ENCODE data around the gene DIPK1B.

Gene DIPK1B

DNA sequence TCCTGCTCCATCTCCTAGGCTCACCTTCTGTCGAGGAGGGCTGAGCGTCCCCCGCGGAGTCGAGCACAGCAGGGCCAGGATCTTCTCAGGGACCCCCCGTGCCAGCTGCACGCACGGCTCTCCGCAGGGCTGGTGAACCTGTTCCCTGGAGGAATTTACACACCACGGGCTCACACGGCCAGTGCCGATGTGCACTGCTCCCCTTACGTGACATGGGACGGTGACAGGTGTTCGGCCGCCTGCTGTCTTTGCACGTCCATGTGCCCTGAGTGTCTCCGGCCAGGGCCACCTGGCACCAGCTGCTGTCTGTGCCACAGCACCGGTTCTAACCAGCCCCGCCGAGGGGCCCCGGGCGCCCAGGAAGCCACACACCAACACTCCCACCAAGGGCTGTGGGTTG is 16.4 kb upstream of the DIPK1B start:
- Histone ChIP-seq H3K27ac (ENCODE audit: low read length) (no peak overlapping the region), H3K79me2 (ENCODE audit: insufficient read depth, low read length) (no peaks in the 10 kb centered on the region), H2AFZ (ENCODE audit: low read depth, low read length) (no peak overlapping the region), H3K4me3 (ENCODE audit: low read depth in 1 of 2, low read length in 2 of 2) (no peak overlapping the region), H4K20me1 (ENCODE audit: insufficient read depth, low read length) (no peaks in the 10 kb centered on the region), H3K9me3 (ENCODE audit: insufficient read depth, low read length, severe bottlenecking) (no peaks in the 10 kb centered on the region), H3K27me3 (ENCODE audit: insufficient read depth, low read length, poor library complexity) (peaks cover 2% of the 10 kb centered on the region), H3K4me1 (ENCODE audit: insufficient read depth, low read length) (no peaks in the 10 kb centered on the region), H3K9ac (ENCODE audit: low read depth, low read length) (no peak overlapping the region), H3K36me3 (ENCODE audit: insufficient read depth, low read length) (no peaks in the 10 kb centered on the region), H3K4me2 (ENCODE audit: insufficient read depth, low read length) (no peak overlapping the region)
- TF ChIP-seq EZH2 (IDR thresholded peaks at IDR 0.05; ENCODE audit: borderline replicate concordance, low read depth, low read length, severe bottlenecking) = no peak
- TF ChIP-seq, protein P1, sequence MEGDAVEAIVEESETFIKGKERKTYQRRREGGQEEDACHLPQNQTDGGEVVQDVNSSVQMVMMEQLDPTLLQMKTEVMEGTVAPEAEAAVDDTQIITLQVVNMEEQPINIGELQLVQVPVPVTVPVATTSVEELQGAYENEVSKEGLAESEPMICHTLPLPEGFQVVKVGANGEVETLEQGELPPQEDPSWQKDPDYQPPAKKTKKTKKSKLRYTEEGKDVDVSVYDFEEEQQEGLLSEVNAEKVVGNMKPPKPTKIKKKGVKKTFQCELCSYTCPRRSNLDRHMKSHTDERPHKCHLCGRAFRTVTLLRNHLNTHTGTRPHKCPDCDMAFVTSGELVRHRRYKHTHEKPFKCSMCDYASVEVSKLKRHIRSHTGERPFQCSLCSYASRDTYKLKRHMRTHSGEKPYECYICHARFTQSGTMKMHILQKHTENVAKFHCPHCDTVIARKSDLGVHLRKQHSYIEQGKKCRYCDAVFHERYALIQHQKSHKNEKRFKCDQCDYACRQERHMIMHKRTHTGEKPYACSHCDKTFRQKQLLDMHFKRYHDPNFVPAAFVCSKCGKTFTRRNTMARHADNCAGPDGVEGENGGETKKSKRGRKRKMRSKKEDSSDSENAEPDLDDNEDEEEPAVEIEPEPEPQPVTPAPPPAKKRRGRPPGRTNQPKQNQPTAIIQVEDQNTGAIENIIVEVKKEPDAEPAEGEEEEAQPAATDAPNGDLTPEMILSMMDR (IDR thresholded peaks at IDR 0.05; ENCODE audit: borderline replicate concordance, extremely low read depth, low read length, poor library complexity, severe bottlenecking) = no peak
- no peak for DNase-seq
- ATAC-seq (ENCODE audit: insufficient read depth, low read depth) = 0 out of 3 replicates have a peak, but pooled peaks have one; percentile 37

DNA sequence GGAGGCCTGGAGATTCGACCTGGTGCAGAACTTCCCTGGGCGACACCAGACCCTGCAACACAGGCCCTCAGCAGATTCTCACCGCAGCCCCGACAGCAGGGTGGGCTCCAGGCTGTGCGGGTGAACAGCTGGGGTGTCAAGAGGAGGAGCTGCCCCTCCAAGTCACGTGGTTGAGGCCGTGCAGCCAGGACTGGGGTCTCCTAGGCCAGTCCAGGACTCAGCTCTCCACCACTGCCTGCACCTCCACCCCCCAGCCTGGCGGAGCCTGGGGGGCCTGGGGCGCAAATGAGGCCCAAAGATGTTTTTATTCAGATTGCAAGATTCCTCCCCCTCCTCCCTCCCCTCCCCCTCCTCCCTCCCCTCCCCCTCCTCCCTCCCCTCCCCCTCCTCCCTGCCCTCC is 15.9 kb upstream of the DIPK1B start:
- no peaks in the 10 kb centered on the region for H3K79me2 ChIP-seq (ENCODE audit: insufficient read depth, low read length)
- H3K9me3 ChIP-seq (ENCODE audit: insufficient read depth, low read length, severe bottlenecking) = no peaks in the 10 kb centered on the region
- no peak for ATAC-seq (ENCODE audit: insufficient read depth, low read depth)
- H3K36me3 ChIP-seq (ENCODE audit: insufficient read depth, low read length) = no peaks in the 10 kb centered on the region
- H3K4me3 ChIP-seq (ENCODE audit: low read depth in 1 of 2, low read length in 2 of 2) = no peak overlapping the region
- H3K27me3 ChIP-seq (ENCODE audit: insufficient read depth, low read length, poor library complexity) = peaks cover 6% of the 10 kb centered on the region
- H3K27ac ChIP-seq (ENCODE audit: low read length) = no peak overlapping the region
- no peak overlapping the region for H3K9ac ChIP-seq (ENCODE audit: low read depth, low read length)
- TF ChIP-seq, protein P1 (IDR thresholded peaks at IDR 0.05; ENCODE audit: borderline replicate concordance, extremely low read depth, low read length, poor library complexity, severe bottlenecking) = no peak
- no peak for TF ChIP-seq EZH2 (IDR thresholded peaks at IDR 0.05; ENCODE audit: borderline replicate concordance, low read depth, low read length, severe bottlenecking)
- no peak overlapping the region for H2AFZ ChIP-seq (ENCODE audit: low read depth, low read length)
- no peak overlapping the region for H3K4me2 ChIP-seq (ENCODE audit: insufficient read depth, low read length)
- no peaks in the 10 kb centered on the region for H3K4me1 ChIP-seq (ENCODE audit: insufficient read depth, low read length)
- no peaks in the 10 kb centered on the region for H4K20me1 ChIP-seq (ENCODE audit: insufficient read depth, low read length)
- DNase-seq = no peak

DNA sequence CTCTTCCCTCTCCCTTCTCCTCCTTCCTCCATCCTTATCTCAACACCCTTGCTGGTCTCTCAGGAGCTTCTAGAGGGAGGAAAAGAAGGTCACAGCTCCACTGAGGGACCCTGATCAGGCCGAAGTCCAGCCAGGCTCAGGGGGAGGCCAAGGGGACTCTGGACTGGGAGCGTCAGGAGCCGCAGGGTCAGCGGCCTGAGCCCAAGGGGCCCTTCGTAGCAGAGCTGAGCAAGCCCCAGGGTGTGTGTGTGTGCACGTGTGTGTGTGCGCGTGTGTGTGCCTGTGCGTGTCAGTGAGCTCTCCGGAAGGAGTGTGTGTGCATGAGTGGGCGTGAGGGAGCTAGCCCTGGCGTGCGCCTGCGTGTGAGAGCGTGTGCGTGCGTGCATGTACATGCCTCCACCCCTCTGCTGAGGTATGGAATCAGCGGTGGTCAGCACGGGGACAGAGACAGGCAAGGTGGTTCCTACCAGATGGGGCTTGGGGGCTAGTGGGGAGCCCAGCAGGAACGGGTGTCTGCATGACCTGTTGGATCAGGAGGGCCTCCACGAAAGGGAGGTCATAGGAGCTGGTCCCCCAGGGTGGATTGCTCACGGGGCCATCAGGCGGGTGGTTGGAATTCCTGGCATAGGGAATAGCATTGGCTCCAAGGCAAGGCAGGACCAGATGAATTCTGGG is 15.1 kb upstream of the DIPK1B start:
- Histone ChIP-seq H3K27ac (ENCODE audit: low read length) (no peak overlapping the region), H3K4me2 (ENCODE audit: insufficient read depth, low read length) (no peak overlapping the region), H3K27me3 (ENCODE audit: insufficient read depth, low read length, poor library complexity) (peaks cover 8% of the 10 kb centered on the region), H4K20me1 (ENCODE audit: insufficient read depth, low read length) (no peaks in the 10 kb centered on the region), H3K36me3 (ENCODE audit: insufficient read depth, low read length) (no peaks in the 10 kb centered on the region), H3K9me3 (ENCODE audit: insufficient read depth, low read length, severe bottlenecking) (no peaks in the 10 kb centered on the region), H3K4me3 (ENCODE audit: low read depth in 1 of 2, low read length in 2 of 2) (no peak overlapping the region), H3K4me1 (ENCODE audit: insufficient read depth, low read length) (no peaks in the 10 kb centered on the region), H3K79me2 (ENCODE audit: insufficient read depth, low read length) (no peaks in the 10 kb centered on the region), H2AFZ (ENCODE audit: low read depth, low read length) (no peak overlapping the region), H3K9ac (ENCODE audit: low read depth, low read length) (no peak overlapping the region)
- DNase-seq (no peak), ATAC-seq (ENCODE audit: insufficient read depth, low read depth) (no peak)
- TF ChIP-seq, protein P1 (IDR thresholded peaks at IDR 0.05; ENCODE audit: borderline replicate concordance, extremely low read depth, low read length, poor library complexity, severe bottlenecking) = no peak
- TF ChIP-seq EZH2 (IDR thresholded peaks at IDR 0.05; ENCODE audit: borderline replicate concordance, low read depth, low read length, severe bottlenecking) = no peak
